Caco-2 (cell line): ENCODE data around the gene LIPH. TPM values are rescaled to one million over a fixed set of nuclear protein-coding genes. Genes with fewer than 3 reads are reported as not detected.

Source experiments
- Bru-seq: library from RNA; stranded (reverse); fragments of 400-500 nt; gene quantifications from one replicate; lab custom pipeline; 2021; lab: Mats Ljungman, UMichigan
- BruChase-seq, 2 experiments: library from RNA; stranded (reverse); fragments of 400-500 nt; gene quantifications; one replicate each; lab custom pipeline; 2021; lab: Mats Ljungman, UMichigan
- BruUV-seq: library from RNA; stranded (reverse); fragments of 400-500 nt; replicated peaks from 2 replicates; lab custom pipeline; 2021; lab: Mats Ljungman, UMichigan
- CTCF ChIA-PET: fragments of 300-600 bp; sonication (Branson Sonifier 250); formaldehyde crosslinking; loops from one replicate; lab custom pipeline; 2022; ENCODE audit warnings: antibody characterized with exemption; lab: Charles Lee
- POLR2A ChIA-PET: fragments of 300-600 bp; sonication (Branson Sonifier 250); formaldehyde crosslinking; loops from one replicate; lab custom pipeline; 2022; ENCODE audit warnings: antibody characterized with exemption; lab: Charles Lee
- DNase-seq, 2 experiments: peaks; one replicate each; pipeline versions ENCODE4 v3.0.0 to v3.0.0-alpha.2; 2020 to 2022
- H3K27me3 ChIP-seq: replicated peaks from 2 replicates; pipeline ENCODE4 v1.6.0; 2011; ENCODE audit warnings: low read length; ENCODE audit not compliant: control insufficient read depth, insufficient read depth
- H3K36me3 ChIP-seq: 2 replicates; pipeline ENCODE4 v1.5.1; 2011; ENCODE audit warnings: low read length; ENCODE audit not compliant: control insufficient read depth, insufficient read depth
- H3K4me1 ChIP-seq: fragments of 250-450 bp; sonication (Bioruptor Pico); 2 replicates; pipeline ENCODE4 v1.5.1; 2020; ENCODE audit warnings: mild to moderate bottlenecking
- H3K4me3 ChIP-seq: 2 replicates; pipeline ENCODE4 v1.5.1; 2011; ENCODE audit warnings: low read depth, mild to moderate bottlenecking, control low read depth, low read length
- H3K9me3 ChIP-seq: fragments of 250-450 bp; sonication (Bioruptor Pico); 2 replicates; pipeline ENCODE4 v1.5.1; 2020; ENCODE audit warnings: mild to moderate bottlenecking, moderate library complexity
- H3K27ac Mint-ChIP-seq: one replicate; pipeline ENCODE4 v1.8.0; 2022; ENCODE audit warnings: mixed read lengths; ENCODE audit not compliant: unreplicated experiment
- H3K27me3 Mint-ChIP-seq: one replicate; pipeline ENCODE4 v1.8.0; 2022; ENCODE audit warnings: mixed read lengths; ENCODE audit not compliant: insufficient read depth, unreplicated experiment
- H3K36me3 Mint-ChIP-seq: one replicate; pipeline ENCODE4 v1.8.0; 2022; ENCODE audit warnings: mild to moderate bottlenecking, mixed read lengths; ENCODE audit not compliant: insufficient read depth, unreplicated experiment
- H3K4me1 Mint-ChIP-seq: one replicate; pipeline ENCODE4 v1.8.0; 2022; ENCODE audit warnings: low read depth, mixed read lengths; ENCODE audit not compliant: unreplicated experiment
- H3K4me3 Mint-ChIP-seq: one replicate; pipeline ENCODE4 v1.8.0; 2022; ENCODE audit warnings: mild to moderate bottlenecking, moderate library complexity, mixed read lengths; ENCODE audit not compliant: unreplicated experiment
- H3K9me3 Mint-ChIP-seq: one replicate; pipeline ENCODE4 v1.8.0; 2022; ENCODE audit warnings: mixed read lengths; ENCODE audit not compliant: unreplicated experiment
- CTCF ChIP-seq, 2 experiments: fragments of 200-600 bp in 1 of 2; IDR thresholded peaks; 1 replicate in 1 of 2; 2 replicates in 1 of 2; pipeline versions ENCODE4 v1.5.1 to v1.8.0; 2011 to 2022; ENCODE audit warnings: antibody characterized with exemption in 1 of 2, control low read depth in 1 of 2, inconsistent platforms in 1 of 2, low read depth in 1 of 2, low read length in 1 of 2, mild to moderate bottlenecking in 1 of 2, moderate library complexity in 1 of 2; ENCODE audit not compliant: insufficient read depth in 1 of 2, severe bottlenecking in 1 of 2, unreplicated experiment in 1 of 2
- intact Hi-C: fragments of 100-400 bp; cut with micrococcal nuclease; formaldehyde crosslinking; loops from one replicate; pipeline ENCODE4 v1.10.0; 2022; ENCODE audit not compliant: unreplicated experiment
- long read RNA-seq: library from polyadenylated mRNA; stranded (forward); transcript quantifications from one replicate; pipeline ENCODE4 v2.0.0, GENCODE V29; 2022
- total RNA-seq: library from RNA; stranded (reverse); gene quantifications from 2 replicates; pipeline ENCODE4 v1.2.3, GENCODE V29; 2022

Gene LIPH
- total RNA-seq: 5.8 and 6.1 TPM in 2 replicates
- Bru-seq, nascent RNA: percentile 46 among the genes with signal in this experiment
- BruChase-seq, experiment 1, labeled RNA remaining after a 2-hour chase: percentile 52 among the genes with signal in this experiment
- BruChase-seq, experiment 2, labeled RNA remaining after a 6-hour chase: percentile 59 among the genes with signal in this experiment
- long read RNA-seq, full-length matches to known transcripts: 13 of 17 reads
- long read RNA-seq, partial matches to known transcripts: 0 of 17 reads
- long read RNA-seq, other reads (novel, unspliced or antisense): 4 of 17 reads

- BruUV-seq: no TSS peak
- POLR2A ChIA-PET: interaction anchor here (0.6 to 0.7 kb wide), 4 partner anchors 11 to 1897 kb away, joined by 3 to 6 read pairs (median 4); partner anchors contain the start of gene SENP2
- H3K4me3 Mint-ChIP-seq: peak within 1 kb of the TSS; percentile 72
Observed at GRCh38 chr3:185552358-185552877, at the start of gene LIPH. Gene LIPH, minus strand, starts transcription at chr3:185552588. Its CDS starts 117 bp downstream, at chr3:185552471.

GRCh38 chr3:185595526-185595925 lies 43.1 kb upstream of the LIPH start:
- no TSS peak for BruUV-seq
- Mint-ChIP-seq H3K36me3 (peaks cover 30% of the 10 kb centered on the region), H3K27ac (no peak overlapping the region), H3K27me3 (no peaks in the 10 kb centered on the region), H3K4me3 (no peak overlapping the region), H3K4me1 (no peaks in the 10 kb centered on the region), H3K9me3 (no peaks in the 10 kb centered on the region)
- ChIA-PET POLR2A (interaction anchor here (2.0 kb wide), 1 partner anchor 9 kb away, joined by 8 read pairs; the partner anchor contains the start of gene SENP2), CTCF (no interaction called here)
- Histone ChIP-seq H3K4me3 (no peak overlapping the region), H3K4me1 (no peaks in the 10 kb centered on the region), H3K27me3 (no peaks in the 10 kb centered on the region), H3K9me3 (no peaks in the 10 kb centered on the region), H3K36me3 (no peaks in the 10 kb centered on the region)
- intact Hi-C loops: no loop called here
- no peak for TF ChIP-seq CTCF (IDR thresholded peaks at IDR 0.05; ENCODE audit: insufficient read depth in 1 of 2, low read depth in 1 of 2, low read length in 1 of 2, severe bottlenecking in 1 of 2, unreplicated experiment in 1 of 2)
- DNase-seq: no peak

More at GRCh38 chr3:185552358-185552877, at the start of gene LIPH:
- no peaks in the 10 kb centered on the region for H3K9me3 ChIP-seq
- no peaks in the 10 kb centered on the region for H3K27me3 ChIP-seq
- Mint-ChIP-seq H3K36me3 (no peaks in the 10 kb centered on the region), H3K4me1 (no peaks in the 10 kb centered on the region), H3K27ac (peak within 1 kb of the TSS; percentile 60), H3K9me3 (no peaks in the 10 kb centered on the region), H3K27me3 (no peaks in the 10 kb centered on the region)
- no peaks in the 10 kb centered on the region for H3K36me3 ChIP-seq
- CTCF ChIA-PET: interaction anchor here (0.6 kb wide), 1 partner anchor 23 kb away, joined by 4 read pairs; no protein-coding TSS in a partner anchor
- H3K4me3 ChIP-seq: peak within 1 kb of the TSS; percentile 25
- no peak for TF ChIP-seq CTCF (IDR thresholded peaks at IDR 0.05; ENCODE audit: insufficient read depth in 1 of 2, low read depth in 1 of 2, low read length in 1 of 2, severe bottlenecking in 1 of 2, unreplicated experiment in 1 of 2)
- peak in 1 of 2 experiments; percentile 49 for DNase-seq
- intact Hi-C loops: loop anchor here (10.0 kb wide), 1 partner anchor 198 kb away; no protein-coding TSS in a partner anchor
- peaks cover 40% of the 10 kb centered on the region for H3K4me1 ChIP-seq

GRCh38 chr3:185594073-185594472 lies 41.7 kb upstream of the LIPH start:
- Mint-ChIP-seq H3K4me3 (no peak overlapping the region), H3K4me1 (no peaks in the 10 kb centered on the region), H3K27me3 (no peaks in the 10 kb centered on the region), H3K27ac (no peak overlapping the region), H3K9me3 (no peaks in the 10 kb centered on the region), H3K36me3 (peaks cover 23% of the 10 kb centered on the region)
- H3K4me1 ChIP-seq: no peaks in the 10 kb centered on the region
- no peaks in the 10 kb centered on the region for H3K27me3 ChIP-seq
- no peaks in the 10 kb centered on the region for H3K36me3 ChIP-seq
- intact Hi-C loops: no loop called here
- BruUV-seq: no TSS peak
- no peaks in the 10 kb centered on the region for H3K9me3 ChIP-seq
- ChIA-PET CTCF (no interaction called here), POLR2A (no interaction called here)
- TF ChIP-seq CTCF (IDR thresholded peaks at IDR 0.05; ENCODE audit: insufficient read depth in 1 of 2, low read depth in 1 of 2, low read length in 1 of 2, severe bottlenecking in 1 of 2, unreplicated experiment in 1 of 2): no peak
- no peak overlapping the region for H3K4me3 ChIP-seq
- no peak for DNase-seq
